Panc1 (cell line): Measurements from ENCODE around the gene ZMIZ2. TPM values are rescaled to one million over a fixed set of nuclear protein-coding genes. Genes with fewer than 3 reads are reported as not detected.

Experiments used
- ATAC-seq: fragments of 200-7000 bp; cut with Tn5 transposase; 2 replicates; pipeline ENCODE4 v1.9.1; 2020; ENCODE audit warnings: mild to moderate bottlenecking, moderate library complexity
- BruUV-seq: library from RNA; stranded (reverse); fragments of 400-500 nt; replicated peaks from 2 replicates; lab custom pipeline; 2021; lab: Mats Ljungman, UMichigan
- CTCF ChIA-PET: fragments of 300-600 bp; sonication (Branson Sonifier 250); formaldehyde crosslinking; loops from one replicate; lab custom pipeline; 2022; ENCODE audit warnings: antibody characterized with exemption; lab: Charles Lee
- POLR2A ChIA-PET: fragments of 300-600 bp; sonication (Branson Sonifier 250); formaldehyde crosslinking; loops from one replicate; lab custom pipeline; 2022; ENCODE audit warnings: antibody characterized with exemption; lab: Charles Lee
- DNase-seq: peaks from one replicate; pipeline ENCODE4 v3.0.0-alpha.2; 2010; ENCODE audit warnings: low read depth, low spot score
- H3K27ac ChIP-seq: 2 replicates; pipeline ENCODE4 v1.5.1; 2011; ENCODE audit warnings: mild to moderate bottlenecking, low read length, inconsistent platforms
- H3K27me3 ChIP-seq: fragments of 200-500 bp; sonication (Bioruptor generic); 2 replicates; pipeline ENCODE4 v1.6.0; 2014; ENCODE audit warnings: low read length, inconsistent platforms; ENCODE audit not compliant: control insufficient read depth, insufficient read depth
- H3K36me3 ChIP-seq: fragments of 200-500 bp; sonication (Bioruptor generic); 2 replicates; pipeline ENCODE4 v1.5.1; 2014; ENCODE audit warnings: inconsistent platforms, mild to moderate bottlenecking, low read length, moderate library complexity; ENCODE audit not compliant: control insufficient read depth, insufficient read depth
- H3K4me1 ChIP-seq: 2 replicates; pipeline ENCODE4 v1.5.1; 2011; ENCODE audit warnings: inconsistent platforms, mild to moderate bottlenecking, low read length, moderate library complexity; ENCODE audit not compliant: control insufficient read depth, insufficient read depth
- H3K4me3 ChIP-seq, 2 experiments: 2 replicates each; pipeline ENCODE4 v1.5.1; 2011 to 2012; ENCODE audit warnings: low read depth in 2 of 2, low read length in 2 of 2, mild to moderate bottlenecking in 2 of 2, inconsistent platforms in 1 of 2, moderate library complexity in 1 of 2
- H3K9me3 ChIP-seq: fragments of 200-500 bp; sonication (Bioruptor generic); 2 replicates; pipeline ENCODE4 v1.5.1; 2014; ENCODE audit warnings: low read depth, mild to moderate bottlenecking, inconsistent platforms, low read length, moderate library complexity; ENCODE audit not compliant: control insufficient read depth, insufficient read depth
- POLR2AphosphoS5 ChIP-seq: IDR thresholded peaks from 2 replicates; pipeline ENCODE4 v1.6.1; 2012; ENCODE audit warnings: mild to moderate bottlenecking, low read depth, low read length, moderate library complexity
- SIN3A ChIP-seq: IDR thresholded peaks from 2 replicates; pipeline ENCODE4 v1.6.1; 2012; ENCODE audit warnings: low read depth, mild to moderate bottlenecking, low read length, moderate library complexity, borderline replicate concordance; ENCODE audit not compliant: insufficient read depth
- TCF7L2 ChIP-seq: IDR thresholded peaks from 2 replicates; pipeline ENCODE4 v1.6.1; 2011; ENCODE audit warnings: mild to moderate bottlenecking, low read depth, low read length, inconsistent platforms
- in situ Hi-C: cut with HindIII; loops from 2 replicates; pipeline ENCODE4 v1.10.0; 2016; ENCODE audit warnings: low sequenced_read_pairs, low pct_unique_long_range_greater_than_20kb
- intact Hi-C: fragments of 100-400 bp; cut with micrococcal nuclease; formaldehyde crosslinking; loops from one replicate; pipeline ENCODE4 v1.10.0; 2022; ENCODE audit not compliant: unreplicated experiment
- total RNA-seq: library from RNA; stranded (reverse); gene quantifications from one replicate; pipeline ENCODE4 v1.2.1, GENCODE V29; 2021; ENCODE audit not compliant: unreplicated experiment
- TF ChIP-seq, protein P1 (sequence below): fragments of 450-650 bp; IDR thresholded peaks from 2 replicates; pipeline ENCODE4 v1.5.1; 2017; ENCODE audit warnings: mild to moderate bottlenecking
- TF ChIP-seq, protein P2 (sequence below), 2 experiments: IDR thresholded peaks; 2 replicates each; pipeline ENCODE4 v1.6.1; 2011 to 2012; ENCODE audit warnings: low read depth in 2 of 2, control low read depth in 1 of 2, low read length in 1 of 2, mild to moderate bottlenecking in 1 of 2, moderate library complexity in 1 of 2; ENCODE audit not compliant: insufficient read depth in 1 of 2

ZMIZ2 gene
- total RNA-seq, 1 experiment from 2014 or later: 137 TPM

DNA sequence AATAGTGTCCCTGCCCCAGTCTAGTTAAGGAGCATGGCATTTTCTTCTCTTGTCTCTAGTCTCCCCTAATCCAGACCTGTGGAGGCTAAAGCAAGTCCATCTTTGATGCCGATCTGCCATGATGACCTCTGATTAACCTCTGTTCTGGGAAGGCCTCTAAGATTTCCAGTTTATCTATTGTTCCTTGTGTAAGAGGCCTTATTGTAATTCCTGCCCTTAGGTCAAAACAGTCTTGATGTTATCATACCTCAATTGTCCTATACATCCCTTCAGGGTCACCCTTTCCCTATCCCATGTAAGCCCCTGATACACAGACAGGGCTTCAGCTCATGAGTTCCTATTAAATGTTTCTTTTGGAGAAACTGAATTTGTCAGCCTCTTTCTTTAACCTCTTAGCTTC is 4.9 kb upstream of the ZMIZ2 start:
- Histone ChIP-seq H3K4me1 (peaks cover 17% of the 10 kb centered on the region), H3K27me3 (no peaks in the 10 kb centered on the region), H3K4me3 (no peak overlapping the region), H3K27ac (peak overlapping the region; percentile 60; the same call in 1 of the 2 replicates), H3K36me3 (no peaks in the 10 kb centered on the region), H3K9me3 (no peaks in the 10 kb centered on the region)
- ATAC-seq (no peak), DNase-seq (no peak)
- in situ Hi-C loops (no loop called here), intact Hi-C loops (no loop called here)
- ChIA-PET CTCF (no interaction called here), POLR2A (no interaction called here)
- TF ChIP-seq SIN3A (no peak), TCF7L2 (no peak), POLR2AphosphoS5 (no peak)
- TF ChIP-seq, protein P1, sequence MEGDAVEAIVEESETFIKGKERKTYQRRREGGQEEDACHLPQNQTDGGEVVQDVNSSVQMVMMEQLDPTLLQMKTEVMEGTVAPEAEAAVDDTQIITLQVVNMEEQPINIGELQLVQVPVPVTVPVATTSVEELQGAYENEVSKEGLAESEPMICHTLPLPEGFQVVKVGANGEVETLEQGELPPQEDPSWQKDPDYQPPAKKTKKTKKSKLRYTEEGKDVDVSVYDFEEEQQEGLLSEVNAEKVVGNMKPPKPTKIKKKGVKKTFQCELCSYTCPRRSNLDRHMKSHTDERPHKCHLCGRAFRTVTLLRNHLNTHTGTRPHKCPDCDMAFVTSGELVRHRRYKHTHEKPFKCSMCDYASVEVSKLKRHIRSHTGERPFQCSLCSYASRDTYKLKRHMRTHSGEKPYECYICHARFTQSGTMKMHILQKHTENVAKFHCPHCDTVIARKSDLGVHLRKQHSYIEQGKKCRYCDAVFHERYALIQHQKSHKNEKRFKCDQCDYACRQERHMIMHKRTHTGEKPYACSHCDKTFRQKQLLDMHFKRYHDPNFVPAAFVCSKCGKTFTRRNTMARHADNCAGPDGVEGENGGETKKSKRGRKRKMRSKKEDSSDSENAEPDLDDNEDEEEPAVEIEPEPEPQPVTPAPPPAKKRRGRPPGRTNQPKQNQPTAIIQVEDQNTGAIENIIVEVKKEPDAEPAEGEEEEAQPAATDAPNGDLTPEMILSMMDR: no peak
- TF ChIP-seq, protein P2, sequence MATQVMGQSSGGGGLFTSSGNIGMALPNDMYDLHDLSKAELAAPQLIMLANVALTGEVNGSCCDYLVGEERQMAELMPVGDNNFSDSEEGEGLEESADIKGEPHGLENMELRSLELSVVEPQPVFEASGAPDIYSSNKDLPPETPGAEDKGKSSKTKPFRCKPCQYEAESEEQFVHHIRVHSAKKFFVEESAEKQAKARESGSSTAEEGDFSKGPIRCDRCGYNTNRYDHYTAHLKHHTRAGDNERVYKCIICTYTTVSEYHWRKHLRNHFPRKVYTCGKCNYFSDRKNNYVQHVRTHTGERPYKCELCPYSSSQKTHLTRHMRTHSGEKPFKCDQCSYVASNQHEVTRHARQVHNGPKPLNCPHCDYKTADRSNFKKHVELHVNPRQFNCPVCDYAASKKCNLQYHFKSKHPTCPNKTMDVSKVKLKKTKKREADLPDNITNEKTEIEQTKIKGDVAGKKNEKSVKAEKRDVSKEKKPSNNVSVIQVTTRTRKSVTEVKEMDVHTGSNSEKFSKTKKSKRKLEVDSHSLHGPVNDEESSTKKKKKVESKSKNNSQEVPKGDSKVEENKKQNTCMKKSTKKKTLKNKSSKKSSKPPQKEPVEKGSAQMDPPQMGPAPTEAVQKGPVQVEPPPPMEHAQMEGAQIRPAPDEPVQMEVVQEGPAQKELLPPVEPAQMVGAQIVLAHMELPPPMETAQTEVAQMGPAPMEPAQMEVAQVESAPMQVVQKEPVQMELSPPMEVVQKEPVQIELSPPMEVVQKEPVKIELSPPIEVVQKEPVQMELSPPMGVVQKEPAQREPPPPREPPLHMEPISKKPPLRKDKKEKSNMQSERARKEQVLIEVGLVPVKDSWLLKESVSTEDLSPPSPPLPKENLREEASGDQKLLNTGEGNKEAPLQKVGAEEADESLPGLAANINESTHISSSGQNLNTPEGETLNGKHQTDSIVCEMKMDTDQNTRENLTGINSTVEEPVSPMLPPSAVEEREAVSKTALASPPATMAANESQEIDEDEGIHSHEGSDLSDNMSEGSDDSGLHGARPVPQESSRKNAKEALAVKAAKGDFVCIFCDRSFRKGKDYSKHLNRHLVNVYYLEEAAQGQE (IDR thresholded peaks at IDR 0.05; ENCODE audit: insufficient read depth in 1 of 2, low read depth in 2 of 2, low read length in 1 of 2): no peak
- no TSS peak for BruUV-seq

DNA sequence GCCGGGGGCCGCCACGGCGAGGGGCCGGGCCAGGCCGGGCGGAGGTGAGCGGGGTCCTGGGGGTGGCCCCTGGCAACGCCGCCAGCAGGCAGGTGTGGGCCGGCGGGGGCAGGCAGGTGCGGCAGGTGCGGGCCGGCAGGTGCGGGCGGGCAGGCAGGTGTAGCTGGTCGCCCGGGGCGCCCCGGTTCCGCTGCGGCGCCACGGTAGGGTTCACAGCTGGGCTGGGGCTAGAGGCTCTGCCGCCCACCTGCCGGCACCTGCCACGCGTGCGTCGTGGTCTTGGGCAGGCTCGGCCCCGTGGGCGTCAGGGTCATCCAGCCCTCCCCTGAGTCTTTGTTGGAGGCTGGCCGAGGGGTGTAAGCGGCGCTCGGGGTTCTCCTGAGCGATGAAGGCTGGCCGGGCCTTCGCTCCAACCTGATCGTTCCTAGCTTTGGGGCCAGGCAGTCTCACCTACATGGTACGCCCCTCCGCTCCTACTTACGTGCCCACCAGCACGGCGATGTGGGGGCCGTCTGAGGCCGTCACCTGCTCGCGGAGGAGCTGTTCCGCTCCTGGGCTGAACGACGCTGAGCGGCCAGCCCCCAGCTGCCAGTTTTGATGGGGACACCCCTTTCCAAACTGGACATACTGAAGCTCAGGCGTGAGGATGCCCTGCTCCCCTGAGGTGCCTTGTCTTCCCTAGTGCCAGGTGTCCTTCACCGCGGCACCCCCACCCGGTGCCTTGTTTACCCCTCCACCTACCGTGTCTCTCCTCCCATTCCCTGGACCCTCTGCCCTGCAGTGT is 493 bp downstream of the ZMIZ2 start:
- CTCF ChIA-PET: interaction anchor here (0.7 kb wide), 1 partner anchor 181 kb away, joined by 3 read pairs; no protein-coding TSS in a partner anchor
- Histone ChIP-seq H3K27me3 (no peaks in the 10 kb centered on the region), H3K27ac (peak overlapping the region; percentile 82), H3K4me3 (peak overlapping the region; percentile 64 to 80), H3K36me3 (no peaks in the 10 kb centered on the region), H3K9me3 (no peaks in the 10 kb centered on the region), H3K4me1 (peaks cover 33% of the 10 kb centered on the region)
- peak; percentile 8 for ATAC-seq
- intact Hi-C loops (no loop called here), in situ Hi-C loops (no loop called here)
- DNase-seq: no peak
- no TSS peak for BruUV-seq
- TF ChIP-seq TCF7L2: peak; percentile 41; the same call in 1 of the 2 replicates
- TF ChIP-seq, protein P2 (IDR thresholded peaks at IDR 0.05; ENCODE audit: insufficient read depth in 1 of 2, low read depth in 2 of 2, low read length in 1 of 2): no peak
- POLR2A ChIA-PET: interaction anchor here (0.6 kb wide), 1 partner anchor 143 kb away, joined by 3 read pairs; no protein-coding TSS in a partner anchor
